ENCODE results near the gene SDCCAG8.

GRCh38 chr1:243364330-243364729, 108.5 kb downstream of the SDCCAG8 start:
- TF ChIP-seq POLR2A (IDR thresholded peaks at IDR 0.05) (no peak), CTCF (IDR thresholded peaks at IDR 0.05) (no peak)
